RPMI7951 (cell line): ENCODE measurements around the gene MPRIP. TPM values are rescaled to one million over a fixed set of nuclear protein-coding genes. Genes with fewer than 3 reads are reported as not detected.

Experiments
- DNase-seq: peaks from one replicate; pipeline ENCODE4 v3.0.0-alpha.2; 2012; ENCODE audit warnings: low read depth
- total RNA-seq: library from RNA; depleted of rRNA; stranded (reverse); fragments of >200 nt; shearing (Covaris generic); gene quantifications from 2 replicates; pipeline ENCODE4 v1.2.3, GENCODE V29; 2014; rRNA removed

MPRIP gene
- total RNA-seq, 1 experiment from 2014 or later, result 86.3 TPM

DNA sequence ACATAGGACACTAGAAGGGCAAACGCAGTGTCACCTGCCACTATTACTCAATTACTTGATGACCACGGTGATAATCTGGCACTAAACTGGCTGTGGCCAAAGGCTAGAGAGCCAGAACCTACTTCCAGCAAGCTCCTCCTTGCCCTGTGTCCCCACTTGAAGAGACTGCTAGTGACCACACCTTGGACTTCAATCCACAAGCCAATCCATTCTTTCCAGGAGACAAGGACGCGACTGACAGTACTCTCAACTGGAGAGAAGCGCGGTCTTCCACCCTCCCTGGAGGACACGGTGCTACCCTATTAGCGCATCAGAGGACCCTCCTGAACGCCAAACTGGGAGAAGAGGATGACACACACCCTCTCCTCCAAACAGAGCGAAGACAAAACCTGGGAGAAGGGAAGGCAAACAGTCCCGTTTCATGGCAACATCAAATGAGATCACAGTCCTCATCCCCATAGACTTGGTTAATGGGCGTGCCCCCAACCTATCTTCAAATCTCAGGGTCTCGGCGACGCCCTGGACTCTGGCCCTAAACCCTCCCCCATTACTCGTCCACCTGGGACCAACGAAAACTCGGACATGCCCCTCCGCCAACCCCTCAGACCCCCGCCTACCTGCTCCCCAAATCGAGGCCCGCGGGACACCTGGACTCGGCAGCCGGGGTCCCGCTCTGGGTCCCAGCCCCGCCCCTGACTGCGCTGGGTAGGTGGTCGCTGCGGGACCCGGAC is 194.2 kb downstream of the MPRIP start:
- peak; percentile 27 for DNase-seq

DNA sequence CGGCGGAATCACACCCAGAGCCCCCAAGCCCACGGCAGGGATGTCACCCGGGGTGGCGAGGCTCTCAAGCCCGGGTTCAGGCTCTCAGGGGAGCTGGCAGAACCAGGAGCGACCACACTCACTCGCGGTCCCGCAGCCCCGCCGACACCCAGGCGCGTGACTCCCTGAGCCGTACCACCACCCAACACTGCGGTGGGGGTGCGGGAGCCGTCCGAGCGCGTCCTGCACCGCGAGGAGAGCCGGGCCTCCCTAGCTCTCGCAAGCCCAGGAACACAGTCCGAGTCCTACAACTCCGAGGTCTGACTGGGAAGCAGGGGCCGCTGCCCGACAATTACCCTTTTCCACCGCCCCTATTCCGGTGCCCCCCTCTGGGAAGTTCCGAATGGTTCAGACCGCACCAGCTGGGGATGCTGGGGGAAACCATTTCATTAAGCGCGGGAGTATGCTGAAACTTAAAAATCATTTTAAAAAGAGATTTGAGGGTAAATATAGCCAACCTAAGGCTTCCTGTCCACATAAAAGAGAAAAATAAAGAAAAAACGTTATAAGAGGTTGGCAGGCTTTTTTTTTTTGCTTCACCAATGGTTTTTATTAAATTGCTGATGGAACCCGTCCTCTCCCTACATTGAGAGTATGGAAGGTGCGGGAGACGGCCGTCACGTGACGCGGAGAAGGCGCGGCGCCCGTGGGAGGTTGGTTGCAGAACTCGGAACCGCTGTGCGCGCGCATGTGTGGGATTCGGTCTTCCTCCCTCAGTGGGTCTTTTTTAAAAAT is 195.0 kb downstream of the MPRIP start, which contains the start of gene FLCN:
Gene FLCN, minus strand, starts transcription at position 143 of the 774 bp plus-strand sequence. CDS start 9,031 bp downstream, outside the sequence.
- DNase-seq, result peak; percentile 84

DNA sequence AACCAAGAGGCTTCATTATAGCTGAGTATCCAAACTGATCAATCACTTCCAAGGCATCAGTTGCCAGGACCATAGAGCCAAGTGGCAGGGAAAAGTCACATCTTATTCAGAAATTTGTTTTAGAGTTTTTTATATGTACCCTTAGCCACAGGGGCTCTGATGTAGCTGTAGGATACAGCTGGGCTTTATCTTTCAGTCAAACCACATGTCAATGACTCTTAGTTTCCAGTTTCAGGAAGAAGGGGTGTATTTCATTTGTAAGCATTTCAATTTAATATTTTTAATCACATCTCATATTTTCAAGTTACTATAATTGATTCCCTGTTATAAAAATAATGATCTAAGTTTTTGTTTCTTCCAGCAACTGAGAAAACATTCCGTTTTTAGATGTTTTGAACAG is 197.6 kb downstream of the MPRIP start:
- DNase-seq, result no peak

DNA sequence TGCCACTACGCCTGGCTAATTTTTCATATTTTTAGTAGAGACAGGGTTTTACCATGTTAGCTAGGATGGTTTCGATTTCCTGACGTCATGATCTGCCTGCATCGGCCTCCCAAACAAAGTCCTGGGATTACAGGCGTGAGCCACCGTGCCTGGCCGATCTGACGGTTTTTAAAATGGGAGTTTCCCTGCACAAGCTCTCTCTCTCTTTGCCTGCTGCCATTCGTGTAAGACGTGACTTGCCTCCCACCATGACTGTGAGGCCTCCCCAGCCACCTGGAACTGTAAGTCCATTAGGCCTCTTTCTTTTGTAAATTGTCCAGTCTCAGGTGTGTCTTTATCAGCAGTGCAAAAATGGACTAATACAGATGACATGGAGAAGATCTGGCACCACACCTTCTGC is 199.4 kb downstream of the MPRIP start:
- no peak for DNase-seq

DNA sequence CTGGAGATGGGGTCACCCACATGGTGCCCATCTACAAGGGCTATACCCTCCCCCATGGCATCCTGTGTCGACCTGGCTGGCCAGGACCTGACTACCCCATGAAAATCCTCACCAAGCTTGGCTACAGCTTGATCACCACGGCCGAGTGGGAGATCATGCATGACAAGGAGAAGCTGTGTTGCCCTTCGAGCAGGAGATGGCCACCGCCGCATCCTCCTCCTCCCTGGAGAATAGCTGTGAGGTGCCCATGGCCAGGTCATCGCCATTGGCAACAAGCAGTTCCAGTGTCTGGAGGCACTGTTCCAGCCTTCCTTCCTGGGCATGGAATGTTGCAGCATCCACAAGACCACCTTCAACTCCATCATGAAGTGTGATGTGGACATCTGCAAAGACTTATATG is 200.0 kb downstream of the MPRIP start:
- DNase-seq, result no peak

Other genes starting within 250 kb of the MPRIP start
- not detected in 2 replicates for gene TNFRSF13B, start 70.3 kb upstream of the MPRIP start, total RNA-seq
- gene PLD6, start 163.9 kb downstream of the MPRIP start, total RNA-seq, result 0.24 and 0.29 TPM in 2 replicates
- 9.4 and 11.3 TPM in 2 replicates for gene FLCN, start 194.7 kb downstream of the MPRIP start, total RNA-seq
- gene COPS3, start 238.8 kb downstream of the MPRIP start, total RNA-seq, result 140 TPM in 2 replicates